Spleen (tissue), 11 donors: ENCODE measurements around the gene LONRF3. TPM values are rescaled to one million over a fixed set of nuclear protein-coding genes. Genes with fewer than 3 reads are reported as not detected.

Experiments
- DNase-seq: peaks from one replicate; pipeline ENCODE4 v3.0.0-alpha.2; 2020
- H3K27ac ChIP-seq, 8 donors: fragments of 200-600 bp; sonication (generic) in 7 of 8; 1 replicate in 4 of 8; 2 replicates in 4 of 8; pipeline versions ENCODE4 v1.5.0 to v1.8.0; 2016 to 2021; ENCODE audit warnings: inconsistent platforms in 4 of 8, mild to moderate bottlenecking in 4 of 8, moderate library complexity in 1 of 8
- H3K27me3 ChIP-seq, 7 donors: fragments of 200-600 bp; sonication (generic) in 6 of 7; replicated peaks in 1 of 7; 1 replicate in 4 of 7; 2 replicates in 3 of 7; pipeline versions ENCODE4 v1.5.0 to v1.8.0; 2016 to 2021; ENCODE audit warnings: inconsistent platforms in 3 of 7, mild to moderate bottlenecking in 1 of 7
- H3K36me3 ChIP-seq, 6 donors: fragments of 200-600 bp; sonication (generic) in 5 of 6; 1 replicate in 4 of 6; 2 replicates in 2 of 6; pipeline versions ENCODE4 v1.5.0 to v1.8.0; 2016 to 2021; ENCODE audit warnings: inconsistent platforms in 2 of 6
- H3K4me1 ChIP-seq, 6 donors: fragments of 200-600 bp; sonication (generic) in 5 of 6; 1 replicate in 3 of 6; 2 replicates in 3 of 6; pipeline versions ENCODE4 v1.5.0 to v1.8.0; 2016 to 2021; ENCODE audit warnings: inconsistent platforms in 3 of 6
- H3K4me3 ChIP-seq, 8 donors: fragments of 200-600 bp; sonication (generic) in 7 of 8; 1 replicate in 4 of 8; 2 replicates in 4 of 8; pipeline versions ENCODE4 v1.5.0 to v1.8.0; 2016 to 2021; ENCODE audit warnings: inconsistent platforms in 4 of 8, mild to moderate bottlenecking in 4 of 8, moderate library complexity in 2 of 8
- H3K9me3 ChIP-seq, 8 donors: fragments of 200-600 bp; sonication (generic) in 7 of 8; 1 replicate in 4 of 8; 2 replicates in 4 of 8; pipeline versions ENCODE4 v1.5.0 to v1.8.0; 2016 to 2021; ENCODE audit warnings: inconsistent platforms in 4 of 8
- POLR2A ChIP-seq, 3 donors: fragments of 450-650 bp; IDR thresholded peaks; one replicate each; pipeline ENCODE4 v1.5.1; 2017; ENCODE audit warnings: antibody characterized with exemption in 3 of 3, mild to moderate bottlenecking in 1 of 3
- POLR2AphosphoS5 ChIP-seq, 3 donors: sonication (generic); formaldehyde crosslinking; IDR thresholded peaks; one replicate each; pipeline ENCODE4 v1.5.1; 2017; ENCODE audit warnings: antibody characterized with exemption in 3 of 3
- WGBS, 5 donors: extraction: QIAGEN DNeasy Blood & Tissue Kit in 3 of 5; methylation state at CpG; one replicate each; pipeline versions ENCODE4 v1.1.5 to v1.1.7; 2013 to 2018; 5-methylcytosine and 5-hydroxymethylcytosine counted together
- intact Hi-C: fragments of 100-400 bp; cut with DNase I; formaldehyde crosslinking; loops from one replicate; pipeline ENCODE4 v1.15.0; 2023; ENCODE audit warnings: low total_unique reads
- polyA plus RNA-seq, 3 donors: library from polyadenylated mRNA; stranded (reverse); fragments of 200-250 nt; gene quantifications; one replicate each; pipeline ENCODE4 v1.2.1, GENCODE V29; 2013
- total RNA-seq, 7 donors: library from RNA; depleted of rRNA in 3 of 7; stranded (reverse); fragments of >200 nt in 3 of 7; fragmentation: NEBNext Ultra II Directional in 4 of 7; extraction: Animal tissue kit (Norgen Biotek cat#: 25700) in 4 of 7; gene quantifications; one replicate each; pipeline versions ENCODE4 v1.1.0 to v1.2.1, GENCODE V29; 2016 to 2021
- TF ChIP-seq, protein P1 (sequence below), 11 experiments: fragments of 200-600 bp in 7 of 11; fragments of 450-650 bp in 4 of 11; sonication (generic) in 4 of 11; IDR thresholded peaks in 8 of 11; conservative IDR thresholded peaks in 3 of 11; 1 replicate in 7 of 11; 2 replicates in 4 of 11; pipeline versions ENCODE4 v1.4.0 to v1.8.0; 2016 to 2021; ENCODE audit warnings: antibody characterized with exemption in 11 of 11, inconsistent platforms in 4 of 11, mild to moderate bottlenecking in 1 of 11
- donor health status: healthy with polysubstance abuse.
- donor health status: DM: no; HTN: no; CAD: no; lungs with moderate emphysema.
- donor health status: DM: no; HTN: no; CAD: no.
- donor health status: Bipolar disorder and iron deficiency.
- donor health status: healthy.
- donor health status: DM: no; HTN: no; CAD: no.
- donor health status: DM: yes; HTN: yes; CAD: no.

Gene LONRF3
- total and polyA plus RNA-seq, 10 donors: 0.11 to 4.3 (median 2.1) TPM

DNA sequence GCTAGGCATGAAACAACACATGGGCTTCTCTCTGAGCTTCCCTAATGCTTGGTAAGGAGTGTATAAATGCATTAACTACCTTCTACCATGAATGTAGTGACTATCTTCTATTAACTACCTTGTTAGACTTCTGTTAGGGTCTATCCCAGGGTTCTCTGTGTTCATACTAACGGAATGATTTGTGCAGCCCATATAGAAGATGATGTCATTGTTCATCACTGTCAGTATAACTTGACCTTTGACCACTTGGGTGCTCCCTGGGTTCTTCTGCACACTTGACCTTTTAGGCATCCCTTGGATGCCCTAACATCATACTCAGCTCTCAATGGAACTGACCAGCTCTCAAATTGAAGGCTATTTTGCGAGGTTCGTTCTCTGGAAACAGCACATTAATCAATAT, 67.6 kb downstream of the LONRF3 start:
- Histone ChIP-seq H3K27me3 (no peaks in the 10 kb centered on the region), H3K9me3 (no peaks in the 10 kb centered on the region), H3K4me3 (no peak overlapping the region), H3K36me3 (no peaks in the 10 kb centered on the region), H3K27ac (no peak overlapping the region), H3K4me1 (peaks cover 0 to 9% (median 0%) of the 10 kb centered on the region in 6 donors)
- DNase-seq: no peak
- TF ChIP-seq, protein P1, sequence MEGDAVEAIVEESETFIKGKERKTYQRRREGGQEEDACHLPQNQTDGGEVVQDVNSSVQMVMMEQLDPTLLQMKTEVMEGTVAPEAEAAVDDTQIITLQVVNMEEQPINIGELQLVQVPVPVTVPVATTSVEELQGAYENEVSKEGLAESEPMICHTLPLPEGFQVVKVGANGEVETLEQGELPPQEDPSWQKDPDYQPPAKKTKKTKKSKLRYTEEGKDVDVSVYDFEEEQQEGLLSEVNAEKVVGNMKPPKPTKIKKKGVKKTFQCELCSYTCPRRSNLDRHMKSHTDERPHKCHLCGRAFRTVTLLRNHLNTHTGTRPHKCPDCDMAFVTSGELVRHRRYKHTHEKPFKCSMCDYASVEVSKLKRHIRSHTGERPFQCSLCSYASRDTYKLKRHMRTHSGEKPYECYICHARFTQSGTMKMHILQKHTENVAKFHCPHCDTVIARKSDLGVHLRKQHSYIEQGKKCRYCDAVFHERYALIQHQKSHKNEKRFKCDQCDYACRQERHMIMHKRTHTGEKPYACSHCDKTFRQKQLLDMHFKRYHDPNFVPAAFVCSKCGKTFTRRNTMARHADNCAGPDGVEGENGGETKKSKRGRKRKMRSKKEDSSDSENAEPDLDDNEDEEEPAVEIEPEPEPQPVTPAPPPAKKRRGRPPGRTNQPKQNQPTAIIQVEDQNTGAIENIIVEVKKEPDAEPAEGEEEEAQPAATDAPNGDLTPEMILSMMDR (IDR thresholded peaks at IDR 0.05 in 8 of 11, conservative IDR thresholded peaks at IDR 0.05 in 3 of 11): no peak
- TF ChIP-seq POLR2A (IDR thresholded peaks at IDR 0.05) (no peak), POLR2AphosphoS5 (IDR thresholded peaks at IDR 0.05) (no peak)
- intact Hi-C loops: no loop called here
- 76 to 90% (median 85%) methylated on average over 3 of the region's 3 CpGs for WGBS, 5 donors

DNA sequence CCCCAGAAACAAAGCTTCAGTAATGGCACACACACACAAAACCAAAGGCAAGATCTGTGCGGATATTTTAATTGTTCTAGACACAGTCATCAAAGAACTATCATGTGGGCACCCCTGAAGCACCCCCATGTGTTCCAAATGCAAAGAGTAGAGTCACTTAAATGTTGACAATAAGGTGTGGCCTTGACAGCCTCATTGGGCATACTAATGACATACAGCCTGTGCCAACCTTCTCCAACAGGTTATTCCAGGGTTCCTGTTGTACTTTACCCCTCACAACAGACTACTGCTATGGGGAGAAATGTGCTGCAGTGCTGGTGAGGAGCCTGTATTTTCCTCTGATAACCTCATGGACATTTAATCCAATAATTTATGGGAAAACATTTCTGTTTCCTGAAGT, 68.6 kb downstream of the LONRF3 start:
- H3K4me3 ChIP-seq: no peak overlapping the region
- DNase-seq: no peak
- intact Hi-C loops: no loop called here
- TF ChIP-seq POLR2AphosphoS5 (IDR thresholded peaks at IDR 0.05) (no peak), POLR2A (IDR thresholded peaks at IDR 0.05) (no peak)
- TF ChIP-seq, protein P1 (IDR thresholded peaks at IDR 0.05 in 8 of 11, conservative IDR thresholded peaks at IDR 0.05 in 3 of 11): no peak
- no peaks in the 10 kb centered on the region for H3K36me3 ChIP-seq
- H3K4me1 ChIP-seq: peaks cover 0 to 9% (median 0%) of the 10 kb centered on the region in 6 donors
- no peaks in the 10 kb centered on the region for H3K9me3 ChIP-seq
- H3K27me3 ChIP-seq: no peaks in the 10 kb centered on the region
- no peak overlapping the region for H3K27ac ChIP-seq
- 65 to 100% (median 89%) methylated on average over 1 of the region's 1 CpG for WGBS, 5 donors

DNA sequence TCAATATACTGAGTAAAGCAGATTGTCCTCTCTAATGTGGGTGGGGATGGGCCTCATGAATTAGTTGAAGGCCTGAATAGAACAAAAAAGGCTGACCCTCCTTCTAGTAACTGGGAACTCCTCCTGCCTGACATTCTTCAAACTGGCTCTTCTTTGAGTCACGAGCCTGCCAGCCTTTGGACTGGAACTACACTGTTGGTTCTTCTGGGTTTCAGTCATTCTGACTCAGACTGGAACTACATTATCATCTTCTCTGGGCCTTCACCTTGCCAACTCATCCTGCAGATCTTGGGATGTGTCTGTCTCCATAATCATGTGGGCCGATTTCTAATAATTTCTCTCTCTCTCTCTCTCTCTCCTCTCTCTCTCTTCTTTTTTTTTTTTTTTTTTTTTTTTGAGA, 71.5 kb downstream of the LONRF3 start:
- H3K27me3 ChIP-seq: no peaks in the 10 kb centered on the region
- peaks cover 0 to 1% (median 0%) of the 10 kb centered on the region in 6 donors for H3K4me1 ChIP-seq
- TF ChIP-seq POLR2A (IDR thresholded peaks at IDR 0.05) (no peak), POLR2AphosphoS5 (IDR thresholded peaks at IDR 0.05) (no peak)
- TF ChIP-seq, protein P1 (IDR thresholded peaks at IDR 0.05 in 8 of 11, conservative IDR thresholded peaks at IDR 0.05 in 3 of 11): no peak
- H3K27ac ChIP-seq: no peak overlapping the region
- intact Hi-C loops: no loop called here
- no peak overlapping the region for H3K4me3 ChIP-seq
- no peaks in the 10 kb centered on the region for H3K9me3 ChIP-seq
- no peak for DNase-seq
- WGBS, 5 donors: 58 to 92% (median 83%) methylated on average over 2 of the region's 2 CpGs
- H3K36me3 ChIP-seq: no peaks in the 10 kb centered on the region

DNA sequence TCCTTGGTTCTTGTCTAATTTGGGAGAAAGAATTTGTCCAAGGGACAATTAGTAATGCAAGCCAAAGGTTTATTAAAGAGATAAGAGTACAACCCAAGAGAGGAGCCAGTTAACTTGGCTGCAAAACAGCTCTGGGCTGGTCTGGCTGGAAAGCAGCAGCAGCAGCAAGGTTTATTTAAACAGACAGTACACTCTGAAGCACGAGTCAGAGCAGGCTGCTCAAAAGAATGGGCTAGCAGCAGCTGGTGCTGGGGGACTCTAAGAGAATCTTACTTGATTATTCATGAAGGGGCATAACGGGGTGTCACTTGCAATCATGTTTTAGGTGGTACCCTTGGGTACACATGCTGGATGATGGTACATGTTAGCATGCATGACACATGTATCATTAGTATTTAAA, 81.3 kb downstream of the LONRF3 start:
- TF ChIP-seq POLR2A (IDR thresholded peaks at IDR 0.05): no peak
- TF ChIP-seq POLR2AphosphoS5 (IDR thresholded peaks at IDR 0.05): no peak
- TF ChIP-seq, protein P1 (IDR thresholded peaks at IDR 0.05 in 8 of 11, conservative IDR thresholded peaks at IDR 0.05 in 3 of 11): no peak
- no peak overlapping the region for H3K4me3 ChIP-seq
- DNase-seq: no peak
- no peaks in the 10 kb centered on the region for H3K9me3 ChIP-seq
- no peaks in the 10 kb centered on the region for H3K4me1 ChIP-seq
- H3K36me3 ChIP-seq: no peaks in the 10 kb centered on the region
- WGBS, 5 donors: 46 to 91% (median 73%) methylated on average over 1 to 2 of the region's 2 CpGs
- no peak overlapping the region for H3K27ac ChIP-seq
- intact Hi-C loops: no loop called here
- peaks cover 0 to 13% (median 0%) of the 10 kb centered on the region in 7 donors for H3K27me3 ChIP-seq
